ENCODE measurements around the gene NEK5.
A peak's percentile ranks its signal among the peaks of the same experiment; 100 is the strongest.

GRCh38 chr13:52127783-52128702 lies 830 bp downstream of the NEK5 start:
- peak; percentile 90 for TF ChIP-seq CTCF (IDR thresholded peaks at IDR 0.05; ENCODE audit: poor library complexity)
- no peak for TF ChIP-seq EZH2 (IDR thresholded peaks at IDR 0.05; ENCODE audit: borderline replicate concordance)

Data from hepatocyte (in vitro differentiated cells).